Measurements from ENCODE around the gene SLC27A3.

Gene SLC27A3

GRCh38 chr1:153774780-153775457, at the start of gene SLC27A3:
TSS of gene SLC27A3 (plus strand) at chr1:153775407. CDS start at chr1:153775498, 91 bp downstream.
- DNase-seq (ENCODE audit: low spot score), result peak; percentile 54

- peak; percentile 99 for DNase-seq (ENCODE audit: low spot score)
These were observed 47.5 kb upstream of the SLC27A3 start, which contains the start of gene INTS3 for GRCh38 chr1:153727463-153728304. TSS of gene INTS3 (plus strand) at chr1:153728050. CDS start at chr1:153728635, 585 bp downstream.

GRCh38 chr1:153728305-153729066, 46.7 kb upstream of the SLC27A3 start:
- peak; percentile 69 for DNase-seq (ENCODE audit: low spot score)

GRCh38 chr1:153730468-153730988, 44.7 kb upstream of the SLC27A3 start:
- no peak for DNase-seq (ENCODE audit: low spot score)

DNA sequence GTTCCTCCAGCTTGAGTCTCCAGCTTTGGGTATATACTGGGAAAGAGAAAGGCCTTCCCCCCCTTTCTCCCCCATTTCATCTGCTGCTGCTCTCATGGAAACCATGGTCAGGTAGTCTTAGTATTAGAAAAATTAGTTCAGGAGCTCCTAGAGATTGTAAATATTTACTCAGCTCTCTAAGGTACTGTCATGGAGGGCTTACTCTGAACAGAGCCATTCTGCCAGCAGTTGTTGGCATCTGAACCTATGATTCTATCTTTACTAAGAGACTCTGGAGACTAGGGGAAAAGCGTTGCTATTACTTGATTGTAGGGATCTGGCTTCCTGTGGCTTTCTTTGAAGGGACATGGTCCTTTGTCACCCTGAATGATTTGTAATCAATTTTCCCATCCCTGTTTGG, 41.2 kb upstream of the SLC27A3 start:
- no peak for DNase-seq (ENCODE audit: low spot score)

GRCh38 chr1:153734396-153735089, 40.7 kb upstream of the SLC27A3 start:
- DNase-seq (ENCODE audit: low spot score), result no peak

DNA sequence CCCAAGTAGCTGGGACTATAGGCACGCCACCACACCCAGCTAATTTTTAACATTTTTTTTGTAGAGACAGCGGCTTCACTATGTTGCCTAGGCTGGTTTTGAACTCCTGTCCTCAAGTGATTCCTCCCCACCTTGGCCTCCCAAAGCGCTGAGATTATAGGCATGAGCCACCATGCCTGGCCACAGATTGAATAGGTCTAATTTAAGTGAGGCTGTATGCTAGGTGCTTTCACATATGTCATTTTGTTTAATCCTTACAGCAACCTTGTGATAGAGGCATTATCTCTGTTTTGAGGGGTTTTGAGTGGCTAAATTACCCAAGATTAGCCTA, 40.2 kb upstream of the SLC27A3 start:
- no peak for DNase-seq (ENCODE audit: low spot score)

DNA sequence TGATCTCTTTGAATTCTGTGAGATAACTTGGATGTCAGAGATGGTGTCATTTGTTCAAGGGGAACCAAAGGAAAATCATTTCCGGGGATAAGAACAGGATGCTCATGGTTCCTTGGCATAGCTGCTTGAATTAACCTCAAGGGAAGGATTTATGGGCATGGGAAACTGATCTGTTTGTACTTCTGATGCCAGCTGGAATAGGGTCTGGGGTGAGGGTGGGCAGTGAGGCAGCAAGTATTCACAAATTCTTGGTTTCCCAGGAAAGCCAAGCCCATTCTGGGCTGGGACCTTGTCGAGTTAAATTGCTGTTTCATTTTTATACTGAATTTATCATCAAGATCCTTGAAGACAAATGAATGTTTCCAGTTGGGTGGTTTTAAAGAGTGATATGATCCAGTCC, 33.2 kb upstream of the SLC27A3 start:
- no peak for DNase-seq (ENCODE audit: low spot score)

DNA sequence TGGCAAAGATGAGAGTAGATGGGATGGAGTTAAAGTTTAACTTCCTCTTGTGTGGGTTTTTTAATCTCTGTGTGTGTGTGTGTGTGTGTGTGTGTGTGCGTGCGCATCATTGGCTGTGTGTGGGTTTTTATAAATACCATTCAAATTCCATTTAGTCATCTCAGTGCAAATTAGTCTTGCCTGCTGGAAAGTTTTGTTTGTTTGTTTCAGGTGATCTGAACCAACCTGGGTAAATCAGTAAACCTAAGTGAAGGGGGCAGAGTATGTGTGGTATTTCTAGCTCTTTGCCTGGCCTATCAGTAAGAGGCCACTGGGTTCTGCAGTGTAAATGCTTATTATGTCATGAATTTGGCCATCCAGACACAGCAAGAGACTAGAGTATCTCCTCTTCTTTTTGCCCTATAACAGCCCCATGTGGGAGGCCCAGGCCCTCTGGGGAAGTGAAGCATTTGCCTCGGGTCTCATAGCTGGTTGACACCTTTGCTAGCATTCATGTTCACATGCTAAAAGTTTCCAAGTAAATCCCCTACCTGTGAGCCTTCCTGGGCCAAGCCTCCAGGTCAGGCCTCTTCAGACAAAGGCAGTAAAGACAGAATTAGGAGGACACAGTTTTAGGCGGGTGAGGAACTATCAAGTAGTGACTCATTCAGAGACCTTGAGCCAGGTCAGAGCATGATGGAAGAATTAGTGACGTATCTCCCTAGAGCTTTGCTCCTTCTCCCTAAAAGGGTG, 32.6 kb upstream of the SLC27A3 start:
- no peak for DNase-seq (ENCODE audit: low spot score)

GRCh38 chr1:153745417-153745816, 29.8 kb upstream of the SLC27A3 start:
- DNase-seq (ENCODE audit: low spot score), result no peak

GRCh38 chr1:153746174-153746573, 29.0 kb upstream of the SLC27A3 start:
- no peak for DNase-seq (ENCODE audit: low spot score)

DNA sequence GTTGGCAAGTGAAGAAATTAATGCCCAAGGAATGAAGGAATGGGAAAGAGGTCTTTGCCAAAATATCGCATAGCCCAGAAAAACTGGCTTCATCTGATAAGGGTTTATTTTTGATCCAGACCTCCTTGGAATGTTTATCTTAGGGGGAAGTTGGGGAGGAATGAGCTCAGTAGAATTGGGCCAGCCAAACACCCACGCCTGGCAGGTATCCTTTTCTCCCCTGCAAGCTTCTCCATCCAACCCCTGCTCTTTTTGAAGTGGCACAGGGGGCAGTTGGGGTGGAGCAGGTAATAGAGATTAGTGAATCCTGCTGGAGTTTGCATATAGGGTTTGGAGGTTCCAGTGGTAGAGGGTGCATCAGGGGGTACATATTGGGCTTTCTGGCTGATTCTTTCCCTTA, 26.3 kb upstream of the SLC27A3 start:
- DNase-seq (ENCODE audit: low spot score), result no peak

GRCh38 chr1:153749408-153750005, 25.7 kb upstream of the SLC27A3 start:
- peak; percentile 83 for DNase-seq (ENCODE audit: low spot score)

DNA sequence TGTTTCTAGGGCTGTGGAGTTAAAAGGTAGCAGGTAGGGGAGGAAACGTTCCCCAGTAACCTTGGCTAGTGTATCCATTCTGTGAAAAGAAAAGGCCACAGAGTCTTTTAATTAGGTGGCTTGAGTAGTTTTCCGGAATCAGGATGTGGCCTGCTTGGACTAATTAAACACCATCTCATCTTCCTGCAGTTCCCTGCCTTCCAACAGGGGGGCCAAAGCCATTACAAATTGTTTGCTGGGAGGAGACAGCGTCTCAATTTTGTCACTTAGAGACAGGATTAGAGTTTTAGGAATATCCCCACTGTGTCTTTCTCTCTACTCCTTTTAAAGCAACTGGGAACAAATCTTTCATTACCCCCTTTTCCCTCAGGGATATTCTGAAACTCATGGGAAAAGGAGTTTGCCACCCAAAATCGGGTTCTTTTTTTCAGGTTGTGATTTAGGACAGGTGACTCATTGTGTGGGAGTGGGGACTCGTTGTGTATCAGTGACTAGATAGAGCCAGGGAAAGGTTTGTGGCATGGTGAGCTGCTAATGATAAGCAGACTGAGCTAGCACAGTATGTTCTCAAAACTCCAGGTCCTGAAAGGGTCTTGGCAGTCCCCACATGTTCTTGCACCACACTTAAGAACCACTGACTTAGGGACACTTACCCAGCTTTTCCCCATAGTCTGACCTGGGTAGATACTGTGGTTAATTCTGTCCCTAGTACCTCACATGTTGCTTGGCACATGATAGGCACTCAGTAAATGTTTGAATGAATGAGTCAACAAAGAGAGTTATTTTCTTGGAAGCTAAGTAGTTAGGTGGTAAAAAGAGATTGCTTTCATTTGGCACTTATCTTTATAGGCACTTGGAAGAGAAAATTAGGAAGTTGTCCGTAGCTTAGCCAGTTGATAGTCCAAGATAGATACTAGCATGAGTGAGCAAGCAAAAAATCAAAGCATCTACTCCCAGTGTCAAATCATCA, 24.9 kb upstream of the SLC27A3 start:
- DNase-seq (ENCODE audit: low spot score), result no peak

- no peak for DNase-seq (ENCODE audit: low spot score)
These were observed 23.1 kb upstream of the SLC27A3 start for GRCh38 chr1:153752072-153752471.

GRCh38 chr1:153752571-153753195, 22.5 kb upstream of the SLC27A3 start:
- DNase-seq (ENCODE audit: low spot score), result no peak

DNA sequence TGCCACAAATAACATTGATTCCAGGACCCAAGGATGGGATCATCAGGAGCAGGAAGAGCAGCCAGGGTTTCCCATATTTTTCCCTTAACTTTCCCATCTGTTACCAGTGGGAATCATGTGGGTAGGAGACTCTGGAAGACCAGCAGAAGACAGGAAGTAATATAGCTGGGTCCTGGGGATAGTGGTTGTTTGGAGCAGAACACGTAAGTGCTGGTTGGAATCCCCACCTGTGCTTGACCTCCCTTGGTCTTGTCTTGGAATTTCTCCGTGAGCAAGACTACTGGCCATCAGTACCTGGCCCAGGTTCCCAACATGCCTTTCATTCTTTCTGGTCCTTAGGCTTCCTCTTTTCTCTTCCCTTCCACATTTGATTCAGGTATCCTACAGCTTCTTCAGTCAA, 20.9 kb upstream of the SLC27A3 start:
- no peak for DNase-seq (ENCODE audit: low spot score)

DNA sequence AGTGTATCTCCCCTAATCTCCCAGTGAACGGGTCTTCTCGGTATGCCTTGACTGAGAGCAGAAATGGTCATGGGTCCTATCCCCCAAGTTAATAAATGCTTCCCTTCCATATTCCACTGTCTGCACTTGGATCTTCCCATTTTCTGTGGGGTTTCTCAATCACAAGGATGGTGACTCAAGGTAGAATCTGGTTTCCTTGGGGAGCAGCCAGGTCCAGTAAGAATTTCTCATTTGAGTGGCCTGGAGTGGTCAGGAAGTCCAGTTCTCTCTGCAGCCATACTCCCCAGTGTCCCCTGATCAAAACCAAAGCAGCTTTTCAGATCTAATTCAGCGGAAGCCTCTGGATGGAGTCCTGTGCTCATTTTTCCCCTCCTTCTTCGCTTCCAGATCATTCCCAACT, 14.8 kb upstream of the SLC27A3 start:
- DNase-seq (ENCODE audit: low spot score), result no peak

All from ecto neural progenitor cell (in vitro differentiated cells).